OCI-LY1 (cell line): ENCODE results near the gene TNFRSF11A.

Source experiments
- H2AFZ ChIP-seq: fragments of 200-600 bp; sonication (generic), shearing (Covaris generic); 2 replicates; pipeline ENCODE4 v1.6.0; 2014; ENCODE audit warnings: antibody characterized with exemption, mild to moderate bottlenecking, low read length
- H3F3A ChIP-seq: fragments of 200-600 bp; sonication (generic), shearing (Covaris generic); 2 replicates; pipeline ENCODE4 v1.6.0; 2014; ENCODE audit warnings: mild to moderate bottlenecking, antibody characterized with exemption, low read length, moderate library complexity; ENCODE audit not compliant: insufficient read depth
- H3K27ac ChIP-seq: fragments of 200-600 bp; sonication (generic); 2 replicates; pipeline ENCODE4 v1.5.1; 2014; ENCODE audit warnings: low read length, mixed run types, mild to moderate bottlenecking, low read depth; ENCODE audit not compliant: poor library complexity, severe bottlenecking
- H3K27me3 ChIP-seq: fragments of 200-600 bp; sonication (generic); 2 replicates; pipeline ENCODE4 v1.6.0; 2014; ENCODE audit warnings: antibody characterized with exemption, mild to moderate bottlenecking, low read length, moderate library complexity; ENCODE audit not compliant: insufficient read depth
- H3K36me3 ChIP-seq: fragments of 200-600 bp; sonication (generic); 2 replicates; pipeline ENCODE4 v1.6.1; 2014; ENCODE audit warnings: mild to moderate bottlenecking, antibody characterized with exemption, low read length, moderate library complexity, mixed read lengths; ENCODE audit not compliant: insufficient read depth
- H3K4me1 ChIP-seq: fragments of 200-600 bp; sonication (generic); 2 replicates; pipeline ENCODE4 v1.5.1; 2014; ENCODE audit warnings: mild to moderate bottlenecking, low read length, moderate library complexity; ENCODE audit not compliant: insufficient read depth, severe bottlenecking
- H3K4me2 ChIP-seq: fragments of 200-600 bp; sonication (generic), shearing (Covaris generic); 2 replicates; pipeline ENCODE4 v1.6.1; 2014; ENCODE audit warnings: low read length
- H3K4me3 ChIP-seq: fragments of 200-600 bp; sonication (generic); 2 replicates; pipeline ENCODE4 v1.5.1; 2014; ENCODE audit warnings: low read length, low read depth, mild to moderate bottlenecking, mixed read lengths; ENCODE audit not compliant: poor library complexity, severe bottlenecking
- H3K79me2 ChIP-seq: fragments of 200-600 bp; shearing (Covaris generic); 2 replicates; pipeline ENCODE4 v1.6.1; 2016; ENCODE audit warnings: mixed run types, low read length, mixed read lengths; ENCODE audit not compliant: insufficient read depth
- H3K9ac ChIP-seq: fragments of 200-600 bp; sonication (generic), shearing (Covaris generic); 2 replicates; pipeline ENCODE4 v1.6.1; 2014; ENCODE audit warnings: mild to moderate bottlenecking, low read length, mixed read lengths
- H3K9me2 ChIP-seq: fragments of 200-600 bp; sonication (generic), shearing (Covaris generic); 2 replicates; pipeline ENCODE4 v1.6.1; 2014; ENCODE audit warnings: low read depth, mild to moderate bottlenecking, low read length, mixed read lengths
- H3K9me3 ChIP-seq: fragments of 200-600 bp; shearing (Covaris generic); 2 replicates; pipeline ENCODE4 v1.6.1; 2014; ENCODE audit warnings: low read length, mixed read lengths
- H4K20me1 ChIP-seq: fragments of 200-600 bp; sonication (generic), shearing (Covaris generic); 2 replicates; pipeline ENCODE4 v1.6.0; 2016; ENCODE audit warnings: mild to moderate bottlenecking, low read length; ENCODE audit not compliant: insufficient read depth
- EZH2 ChIP-seq: fragments of 200-600 bp; sonication (generic), shearing (Covaris generic); IDR thresholded peaks from 2 replicates; pipeline ENCODE4 v1.8.0; 2017; ENCODE audit warnings: borderline replicate concordance, mixed run types, mild to moderate bottlenecking, antibody characterized with exemption, low read length, moderate library complexity, mixed read lengths
- TF ChIP-seq, protein P1 (sequence below): fragments of 200-600 bp; sonication (generic), shearing (Covaris generic); IDR thresholded peaks from 2 replicates; pipeline ENCODE4 v1.5.1; 2017; ENCODE audit warnings: mild to moderate bottlenecking, antibody characterized with exemption, low read length, moderate library complexity, mixed read lengths

TNFRSF11A gene

DNA sequence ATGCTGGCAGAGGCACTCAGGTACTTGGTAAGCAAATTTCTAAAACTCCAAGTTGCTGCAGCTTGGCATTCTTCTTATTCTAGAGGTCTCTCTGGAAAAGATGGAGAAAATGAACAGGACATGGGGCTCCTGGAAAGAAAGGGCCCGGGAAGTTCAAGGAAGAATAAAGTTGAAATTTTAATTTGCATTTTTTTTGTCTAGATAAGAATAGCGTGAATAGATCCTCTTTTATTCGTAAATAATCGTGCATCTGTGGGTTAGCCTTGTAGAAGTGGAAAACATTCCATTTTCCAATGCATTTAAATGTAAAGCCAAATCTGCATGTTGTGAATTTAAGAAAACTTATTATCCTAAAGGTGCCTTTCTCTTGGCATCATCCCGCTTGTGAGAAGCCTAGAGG lies 61.0 kb downstream of the TNFRSF11A start:
- no peaks in the 10 kb centered on the region; the same call in 1 of the 2 replicates for H3K27me3 ChIP-seq
- H2AFZ ChIP-seq, result no peak overlapping the region
- no peak overlapping the region for H3K4me2 ChIP-seq

DNA sequence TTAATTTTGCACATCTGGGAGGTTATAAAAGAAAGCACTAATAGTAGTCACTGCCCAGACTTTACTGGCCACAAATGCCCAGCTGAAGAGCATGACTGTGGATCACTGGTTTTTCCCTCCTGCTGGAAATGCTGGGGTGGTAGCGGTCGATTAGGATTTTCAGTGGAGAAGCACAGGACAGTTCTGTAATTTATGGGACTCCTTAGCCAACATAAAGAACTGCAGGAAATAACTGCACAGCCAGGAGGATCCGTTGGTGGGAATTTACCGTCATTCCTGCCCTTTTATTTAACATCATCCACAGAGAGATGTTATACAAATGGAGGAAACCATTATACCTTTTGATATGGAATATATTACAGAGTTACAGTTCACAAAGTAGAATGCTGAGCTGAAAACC lies 61.5 kb downstream of the TNFRSF11A start:
- Histone ChIP-seq H3F3A (no peaks in the 10 kb centered on the region), H3K36me3 (no peaks in the 10 kb centered on the region), H3K79me2 (no peaks in the 10 kb centered on the region), H3K9me2 (no peaks in the 10 kb centered on the region), H4K20me1 (no peaks in the 10 kb centered on the region), H3K9ac (no peak overlapping the region), H3K9me3 (no peaks in the 10 kb centered on the region), H3K4me1 (no peaks in the 10 kb centered on the region), H3K4me2 (no peak overlapping the region), H3K27me3 (no peaks in the 10 kb centered on the region; the same call in 1 of the 2 replicates), H3K4me3 (no peak overlapping the region), H2AFZ (no peak overlapping the region), H3K27ac (no peak overlapping the region)
- TF ChIP-seq EZH2, result no peak
- TF ChIP-seq, protein P1, sequence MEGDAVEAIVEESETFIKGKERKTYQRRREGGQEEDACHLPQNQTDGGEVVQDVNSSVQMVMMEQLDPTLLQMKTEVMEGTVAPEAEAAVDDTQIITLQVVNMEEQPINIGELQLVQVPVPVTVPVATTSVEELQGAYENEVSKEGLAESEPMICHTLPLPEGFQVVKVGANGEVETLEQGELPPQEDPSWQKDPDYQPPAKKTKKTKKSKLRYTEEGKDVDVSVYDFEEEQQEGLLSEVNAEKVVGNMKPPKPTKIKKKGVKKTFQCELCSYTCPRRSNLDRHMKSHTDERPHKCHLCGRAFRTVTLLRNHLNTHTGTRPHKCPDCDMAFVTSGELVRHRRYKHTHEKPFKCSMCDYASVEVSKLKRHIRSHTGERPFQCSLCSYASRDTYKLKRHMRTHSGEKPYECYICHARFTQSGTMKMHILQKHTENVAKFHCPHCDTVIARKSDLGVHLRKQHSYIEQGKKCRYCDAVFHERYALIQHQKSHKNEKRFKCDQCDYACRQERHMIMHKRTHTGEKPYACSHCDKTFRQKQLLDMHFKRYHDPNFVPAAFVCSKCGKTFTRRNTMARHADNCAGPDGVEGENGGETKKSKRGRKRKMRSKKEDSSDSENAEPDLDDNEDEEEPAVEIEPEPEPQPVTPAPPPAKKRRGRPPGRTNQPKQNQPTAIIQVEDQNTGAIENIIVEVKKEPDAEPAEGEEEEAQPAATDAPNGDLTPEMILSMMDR, result no peak

More for the DNA sequence above, 61.0 kb downstream of the TNFRSF11A start:
- no peak overlapping the region for H3K27ac ChIP-seq
- H3K36me3 ChIP-seq, result no peaks in the 10 kb centered on the region
- no peaks in the 10 kb centered on the region for H3K4me1 ChIP-seq
- no peaks in the 10 kb centered on the region for H3K79me2 ChIP-seq
- H4K20me1 ChIP-seq, result no peaks in the 10 kb centered on the region
- H3K9me2 ChIP-seq, result no peaks in the 10 kb centered on the region
- no peak for TF ChIP-seq EZH2
- TF ChIP-seq, protein P1, result no peak
- H3K9me3 ChIP-seq, result no peaks in the 10 kb centered on the region
- H3F3A ChIP-seq, result no peaks in the 10 kb centered on the region
- no peak overlapping the region for H3K4me3 ChIP-seq
- H3K9ac ChIP-seq, result no peak overlapping the region

DNA sequence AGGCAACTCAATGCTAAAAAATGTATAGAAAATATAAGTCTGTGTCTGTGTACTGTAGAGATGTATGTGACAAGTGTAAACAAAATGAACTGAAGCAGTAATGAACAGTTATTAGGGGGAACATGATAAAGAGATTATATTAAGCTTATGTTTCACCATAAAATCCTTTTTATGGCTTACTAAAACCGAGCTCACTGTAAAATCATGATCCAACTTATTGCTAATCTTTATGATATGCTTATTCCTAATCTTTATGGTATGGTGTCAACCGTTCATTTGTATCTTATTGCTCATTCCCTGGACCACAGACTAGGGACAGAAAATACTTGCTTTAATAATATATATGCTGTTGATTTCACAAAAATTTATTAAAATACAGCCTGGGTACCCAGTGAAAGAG lies 62.1 kb downstream of the TNFRSF11A start:
- Histone ChIP-seq H3K36me3 (no peaks in the 10 kb centered on the region), H3K4me1 (no peaks in the 10 kb centered on the region), H3K79me2 (no peaks in the 10 kb centered on the region), H3F3A (no peaks in the 10 kb centered on the region), H3K9me2 (no peaks in the 10 kb centered on the region), H2AFZ (no peak overlapping the region), H3K27me3 (no peaks in the 10 kb centered on the region; the same call in 1 of the 2 replicates), H3K9ac (no peak overlapping the region), H4K20me1 (no peaks in the 10 kb centered on the region), H3K4me2 (no peak overlapping the region), H3K27ac (no peak overlapping the region), H3K4me3 (no peak overlapping the region), H3K9me3 (no peaks in the 10 kb centered on the region)
- TF ChIP-seq EZH2, result no peak
- TF ChIP-seq, protein P1, result no peak
